NCI-H2081 (cell line): ENCODE measurements around the gene PRSS12.
A peak's percentile ranks its signal among the peaks of the same experiment; 100 is the strongest.
"Not testable (repeated sequence)": the region's sequence is repeated elsewhere in the genome, so short reads cannot be mapped to it uniquely, and the experiment has no call there.

Experiments used
- DNase-seq, 2 experiments: peaks; one replicate each; lab custom pipeline; 2025; lab: John Stamatoyannopoulos, UW

PRSS12 gene

GRCh38 chr4:118325431-118325830, 27.4 kb downstream of the PRSS12 start:
- no peak for DNase-seq

DNA sequence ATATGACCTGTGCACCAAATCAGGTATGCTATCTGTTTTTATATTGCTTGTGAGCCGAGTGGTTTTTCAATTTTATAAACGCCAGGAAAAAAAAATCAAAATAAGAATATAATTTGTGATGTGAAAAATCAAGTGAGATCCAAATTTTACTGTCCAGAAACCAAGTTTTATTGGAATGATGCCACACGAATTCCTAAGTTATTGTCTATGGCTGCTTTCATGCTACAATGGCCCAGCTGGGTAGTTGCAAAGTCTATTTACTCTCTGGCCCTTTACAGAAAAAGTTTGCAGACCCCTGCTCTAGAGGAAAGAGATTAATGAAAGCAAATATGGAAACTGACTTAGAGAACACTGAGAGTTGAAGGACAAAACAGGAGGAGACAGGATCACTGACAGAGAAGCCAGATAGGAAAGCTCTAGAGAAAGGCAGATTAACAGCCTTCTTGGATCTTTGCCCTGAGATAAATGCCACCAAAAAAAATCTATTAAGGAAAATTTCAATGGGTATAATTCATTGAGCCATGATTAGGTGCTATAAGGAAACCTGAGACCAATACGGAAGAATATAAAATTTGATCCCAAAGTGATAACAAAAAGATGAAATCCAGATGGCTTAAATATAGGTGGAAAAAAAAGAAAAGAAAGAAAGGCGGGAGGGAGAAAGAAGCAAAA, 29.8 kb downstream of the PRSS12 start:
- no peak for DNase-seq

GRCh38 chr4:118318931-118319330, 33.9 kb downstream of the PRSS12 start:
- DNase-seq = no peak

- no peak for DNase-seq
Observed at GRCh38 chr4:118317691-118318090, 35.1 kb downstream of the PRSS12 start.

- no peak for DNase-seq
Observed at GRCh38 chr4:118314221-118314620, 38.6 kb downstream of the PRSS12 start.

GRCh38 chr4:118313098-118313497, 39.7 kb downstream of the PRSS12 start:
- no peak for DNase-seq

DNA sequence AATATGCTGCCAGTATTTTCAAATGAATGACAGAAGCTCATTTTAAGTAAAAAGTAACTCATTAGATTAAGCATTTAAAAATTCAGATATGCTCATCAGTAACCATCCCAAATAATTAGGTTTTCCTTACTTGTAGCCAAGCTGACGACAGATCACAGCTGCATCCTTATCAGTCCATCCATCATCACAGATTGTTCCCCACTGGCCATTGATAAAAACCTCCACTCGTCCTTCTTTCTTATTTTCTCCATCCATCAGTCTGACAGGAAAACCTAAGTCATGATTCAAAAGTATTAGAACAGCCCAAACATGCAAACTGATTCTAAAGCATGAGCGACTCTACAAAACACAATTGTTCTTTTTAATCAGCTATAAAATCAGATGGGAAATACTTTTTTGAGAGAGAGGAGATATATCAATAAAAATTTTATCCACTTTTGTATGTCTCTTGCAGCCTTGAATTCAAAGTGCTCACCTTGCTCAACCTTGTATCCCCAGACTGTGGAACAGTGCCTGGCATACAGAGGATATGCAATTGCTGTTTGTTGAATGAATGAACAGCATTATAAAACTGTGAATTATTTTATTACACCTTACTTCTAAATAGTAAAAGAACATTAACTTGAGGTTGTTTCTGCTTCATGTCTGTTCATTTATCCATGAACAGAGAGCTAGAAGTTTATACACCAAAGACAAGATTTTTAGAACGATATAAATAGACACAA, 44.3 kb downstream of the PRSS12 start:
- DNase-seq = no peak

GRCh38 chr4:118307643-118308042, 45.2 kb downstream of the PRSS12 start:
- DNase-seq = no peak

- not testable (repeated sequence) for DNase-seq
Observed at GRCh38 chr4:118299619-118300018, 53.2 kb downstream of the PRSS12 start.

DNA sequence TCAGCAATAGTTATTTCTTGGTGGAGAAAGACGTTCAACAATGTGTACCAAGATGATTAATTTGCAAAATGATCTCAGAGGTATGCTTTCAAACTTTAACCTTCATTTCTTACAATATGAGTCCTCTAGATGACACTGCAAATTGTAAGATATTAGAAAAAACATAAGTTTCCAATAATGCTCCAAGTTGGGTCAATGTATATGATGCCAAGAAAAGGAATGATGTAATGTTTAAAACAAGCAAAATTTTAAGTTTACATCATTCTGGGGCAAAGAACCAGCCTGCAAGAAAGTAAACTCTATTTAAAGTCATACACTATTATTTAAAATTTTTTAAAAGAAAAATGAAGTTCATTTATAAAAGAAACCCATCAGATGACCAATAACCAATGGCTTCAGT, 56.1 kb downstream of the PRSS12 start:
- DNase-seq = no peak

GRCh38 chr4:118290951-118291350, 61.9 kb downstream of the PRSS12 start:
- no peak for DNase-seq

- DNase-seq = no peak
Observed at GRCh38 chr4:118289794-118290193, 63.0 kb downstream of the PRSS12 start.

DNA sequence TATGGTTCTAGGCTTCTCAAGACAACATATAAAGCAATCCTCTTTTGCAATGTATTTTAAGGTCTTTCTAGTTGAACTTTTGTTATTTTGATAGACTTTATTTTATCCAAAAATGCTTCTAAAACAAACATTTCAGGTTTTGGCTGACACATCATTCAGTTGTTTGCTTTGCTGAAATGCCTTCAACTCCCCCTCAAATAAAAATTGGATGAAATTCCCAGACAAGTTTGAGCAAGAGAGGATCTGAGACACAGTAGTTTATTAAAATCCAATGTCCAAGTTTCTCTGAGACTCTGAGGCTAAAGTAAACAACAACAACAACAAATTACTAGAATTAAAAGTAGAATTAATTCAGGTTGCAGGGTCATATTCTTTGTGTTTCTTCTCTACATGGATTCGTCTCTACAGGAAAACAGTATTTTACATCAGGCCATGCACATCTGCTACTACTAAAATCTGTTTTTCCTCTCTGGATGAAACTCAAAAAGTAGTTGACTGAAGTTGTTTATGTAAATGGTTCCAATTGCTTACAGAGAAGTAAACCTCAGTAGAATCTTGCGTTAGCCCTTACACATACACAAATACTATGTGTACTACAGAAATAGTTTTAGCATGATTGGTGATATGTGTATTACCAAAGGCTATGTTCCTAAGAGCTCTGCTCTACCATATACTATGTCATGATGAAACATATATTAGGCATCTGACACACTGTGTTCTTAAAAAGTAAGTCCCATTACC, 64.9 kb downstream of the PRSS12 start:
- DNase-seq = no peak

GRCh38 chr4:118286685-118287084, 66.1 kb downstream of the PRSS12 start:
- no peak for DNase-seq

GRCh38 chr4:118285931-118286330, 66.9 kb downstream of the PRSS12 start:
- no peak for DNase-seq

GRCh38 chr4:118284169-118284568, 68.6 kb downstream of the PRSS12 start:
- no peak for DNase-seq

DNA sequence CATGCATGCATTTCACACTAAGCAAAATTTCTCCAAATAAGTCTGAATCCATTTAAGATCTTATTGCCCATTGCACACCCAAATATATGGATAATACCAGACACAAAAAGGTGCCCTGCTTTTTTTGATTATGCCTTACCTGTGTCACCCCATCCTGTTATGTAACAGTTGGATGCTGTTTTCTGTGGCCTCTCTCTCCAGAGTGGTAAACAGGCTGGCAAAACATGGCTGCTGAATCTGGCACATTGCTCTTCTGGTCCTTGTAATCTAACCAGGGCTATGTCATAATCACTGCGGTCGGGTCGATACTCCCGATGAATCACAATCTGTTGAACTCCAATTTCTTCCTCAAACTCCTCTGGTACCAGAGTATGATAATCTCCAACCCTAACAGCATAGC, 70.1 kb downstream of the PRSS12 start:
- no peak for DNase-seq

DNA sequence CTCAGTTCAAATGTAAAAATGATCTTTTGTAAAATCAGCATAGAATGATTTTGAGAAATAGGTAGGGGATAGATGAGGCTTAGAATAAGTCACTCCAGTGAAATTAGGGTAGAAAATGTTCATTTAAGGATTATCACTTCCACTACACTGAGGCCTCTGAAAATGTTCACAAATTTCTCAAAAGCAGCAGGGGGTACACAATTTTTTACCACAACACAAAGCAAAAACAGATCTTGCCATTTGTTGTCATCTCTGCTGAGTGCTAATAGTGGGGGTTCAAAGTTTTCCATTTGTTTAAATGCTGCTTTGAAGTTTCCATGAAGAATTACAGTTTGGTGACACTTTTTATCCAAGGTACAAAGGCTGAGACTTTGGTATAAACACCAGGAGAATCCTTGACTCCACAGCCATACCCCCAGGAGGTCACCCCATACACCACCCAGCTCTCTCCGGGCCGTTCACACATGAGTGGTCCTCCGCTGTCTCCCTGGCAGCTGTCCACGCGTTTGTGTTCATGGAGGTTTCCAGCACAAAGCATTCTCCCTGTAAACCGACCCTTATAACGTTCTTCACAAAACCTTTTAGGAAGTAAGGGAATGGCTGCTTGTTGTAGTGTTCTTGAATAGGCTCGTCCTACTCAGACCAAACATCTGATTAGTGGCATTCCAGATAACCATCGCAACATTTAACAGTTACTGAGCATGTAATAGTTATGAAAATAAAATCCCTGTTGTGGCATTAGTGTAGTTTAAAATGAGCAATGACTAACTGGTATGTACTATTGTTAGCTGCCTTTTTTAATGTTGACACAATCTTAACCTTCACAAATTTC, 71.0 kb downstream of the PRSS12 start:
- peak; percentile 12 to 36 for DNase-seq

DNA sequence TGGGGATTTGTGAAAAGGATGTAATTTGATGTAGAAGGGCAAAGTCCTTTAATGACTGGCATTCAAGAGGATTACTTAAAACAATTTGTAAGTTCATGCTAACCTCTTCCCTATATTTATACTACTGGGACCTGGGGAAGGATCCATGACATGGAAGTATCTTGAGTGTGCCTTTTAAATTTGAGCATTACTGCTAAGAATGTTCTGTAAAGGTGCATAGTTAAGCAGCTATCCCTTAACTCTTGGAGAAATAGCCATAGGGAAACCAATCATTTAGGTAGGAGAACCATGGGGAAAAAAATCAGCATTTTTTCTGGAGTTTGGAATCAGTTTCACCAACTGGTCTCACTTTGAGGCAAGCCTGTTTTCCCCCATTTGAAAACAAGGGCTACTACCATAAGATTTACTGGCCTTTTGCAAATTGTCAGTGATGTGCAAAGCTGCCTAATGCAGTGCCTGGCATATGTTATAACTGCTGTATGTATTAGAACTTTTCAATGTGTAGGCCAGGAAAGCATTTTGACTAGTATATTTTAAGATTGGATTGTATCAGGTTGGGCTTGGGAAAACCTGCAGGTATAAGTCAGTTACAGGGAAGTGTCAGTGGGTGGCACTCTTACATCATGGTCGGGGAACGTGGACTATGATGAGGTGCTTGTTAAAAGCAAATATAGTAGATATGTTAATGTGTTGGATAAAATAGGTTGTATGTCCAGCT, 72.1 kb downstream of the PRSS12 start:
- DNase-seq = peak; percentile 55 to 75

- DNase-seq = no peak
Observed at GRCh38 chr4:118279920-118280432, 72.8 kb downstream of the PRSS12 start.

DNA sequence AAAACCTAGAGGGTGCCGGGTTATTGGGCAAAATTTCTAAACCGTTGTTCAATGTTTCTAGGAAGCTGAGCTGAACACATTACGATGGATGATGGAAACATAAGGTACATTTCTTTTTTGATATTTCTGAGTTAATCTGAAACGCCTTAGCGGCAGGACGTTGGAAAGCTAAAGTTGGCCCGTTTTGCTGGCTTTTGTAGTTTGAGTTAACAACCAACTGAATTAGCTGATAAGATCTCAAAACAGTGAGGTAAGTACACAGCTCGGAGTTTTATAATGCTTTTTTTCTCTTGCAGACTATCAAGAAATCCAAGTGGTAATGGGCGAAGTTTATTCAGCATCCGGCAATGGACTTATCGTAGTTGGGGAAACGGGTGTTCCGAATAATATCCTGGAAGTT, 73.5 kb downstream of the PRSS12 start:
- no peak for DNase-seq
